Measurements from ENCODE around the gene MTMR3.

DNA sequence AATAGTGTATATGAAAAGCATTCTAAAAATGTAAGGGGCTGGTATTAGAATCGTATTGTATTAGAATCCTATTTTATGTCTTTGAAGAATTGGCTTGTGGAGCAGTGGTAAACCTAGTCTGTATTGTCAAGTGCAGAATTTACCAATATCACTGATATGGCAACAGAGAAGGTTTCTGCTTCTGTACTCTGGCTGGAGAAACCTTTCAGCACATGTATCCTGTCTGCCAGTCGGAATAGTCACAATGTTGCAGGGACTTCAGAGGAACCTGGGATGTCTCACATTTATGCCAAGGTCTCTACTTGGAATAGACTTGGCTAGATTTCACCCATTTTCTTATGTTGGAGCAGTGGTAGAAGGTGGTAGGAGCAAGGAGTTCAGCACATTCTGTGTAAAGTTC lies 4.4 kb downstream of the MTMR3 start:
- no peak for TF ChIP-seq TCF12 (IDR thresholded peaks at IDR 0.05; ENCODE audit: low read depth, low read length)
- TF ChIP-seq, protein P1, sequence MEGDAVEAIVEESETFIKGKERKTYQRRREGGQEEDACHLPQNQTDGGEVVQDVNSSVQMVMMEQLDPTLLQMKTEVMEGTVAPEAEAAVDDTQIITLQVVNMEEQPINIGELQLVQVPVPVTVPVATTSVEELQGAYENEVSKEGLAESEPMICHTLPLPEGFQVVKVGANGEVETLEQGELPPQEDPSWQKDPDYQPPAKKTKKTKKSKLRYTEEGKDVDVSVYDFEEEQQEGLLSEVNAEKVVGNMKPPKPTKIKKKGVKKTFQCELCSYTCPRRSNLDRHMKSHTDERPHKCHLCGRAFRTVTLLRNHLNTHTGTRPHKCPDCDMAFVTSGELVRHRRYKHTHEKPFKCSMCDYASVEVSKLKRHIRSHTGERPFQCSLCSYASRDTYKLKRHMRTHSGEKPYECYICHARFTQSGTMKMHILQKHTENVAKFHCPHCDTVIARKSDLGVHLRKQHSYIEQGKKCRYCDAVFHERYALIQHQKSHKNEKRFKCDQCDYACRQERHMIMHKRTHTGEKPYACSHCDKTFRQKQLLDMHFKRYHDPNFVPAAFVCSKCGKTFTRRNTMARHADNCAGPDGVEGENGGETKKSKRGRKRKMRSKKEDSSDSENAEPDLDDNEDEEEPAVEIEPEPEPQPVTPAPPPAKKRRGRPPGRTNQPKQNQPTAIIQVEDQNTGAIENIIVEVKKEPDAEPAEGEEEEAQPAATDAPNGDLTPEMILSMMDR (IDR thresholded peaks at IDR 0.05; ENCODE audit: control extremely low read depth in 1 of 3, insufficient read depth in 1 of 3, low read depth in 1 of 3, low read length in 3 of 3) = no peak
- no peak for TF ChIP-seq POLR2AphosphoS5 (IDR thresholded peaks at IDR 0.05; ENCODE audit: low read depth, low read length)
- no peak for TF ChIP-seq ZNF274 (IDR thresholded peaks at IDR 0.05; ENCODE audit: borderline replicate concordance, extremely low read depth, low read length)
- no peak for TF ChIP-seq SP2 (IDR thresholded peaks at IDR 0.05; ENCODE audit: low read length)
- TF ChIP-seq TEAD4 (IDR thresholded peaks at IDR 0.05; ENCODE audit: low read depth, low read length) = no peak
